Keratinocyte (primary cell): ENCODE results near the gene CTRB2. TPM values are rescaled to one million over a fixed set of nuclear protein-coding genes. Genes with fewer than 3 reads are reported as not detected.

Experiments
- DNase-seq: peaks from one replicate; pipeline ENCODE4 v3.0.0-alpha.2; 2011; ENCODE audit warnings: low read depth, missing footprints, low spot score
- FAIRE-seq: peaks from 2 replicates; lab custom pipeline; 2011; peaks lifted over from hg19 to GRCh38; lab: Jason Lieb, UNC
- H2AFZ ChIP-seq: 2 replicates; pipeline ENCODE4 v1.6.0; 2012; ENCODE audit warnings: low read length, control low read depth, inconsistent platforms; ENCODE audit not compliant: control insufficient read depth
- H3K27ac ChIP-seq: 2 replicates; pipeline ENCODE4 v1.5.1; 2011; ENCODE audit warnings: low read length; ENCODE audit not compliant: control insufficient read depth, insufficient read depth
- H3K27me3 ChIP-seq: 3 replicates; pipeline ENCODE4 v1.6.0; 2011; ENCODE audit warnings: low read length; ENCODE audit not compliant: control insufficient read depth, insufficient read depth; ENCODE audit errors: extremely low read depth
- H3K36me3 ChIP-seq, 2 experiments: 2 replicates in 1 of 2; 3 replicates in 1 of 2; pipeline ENCODE4 v1.5.1; 2011; ENCODE audit warnings: low read length in 2 of 2, mild to moderate bottlenecking in 1 of 2; ENCODE audit not compliant: control insufficient read depth in 2 of 2, insufficient read depth in 2 of 2; ENCODE audit errors: extremely low read depth in 1 of 2
- H3K4me1 ChIP-seq: 3 replicates; pipeline ENCODE4 v1.5.1; 2011; ENCODE audit warnings: low read length; ENCODE audit not compliant: control insufficient read depth, insufficient read depth; ENCODE audit errors: extremely low read depth
- H3K4me2 ChIP-seq: 3 replicates; pipeline ENCODE4 v1.6.0; 2011; ENCODE audit warnings: low read depth, low read length; ENCODE audit not compliant: control insufficient read depth, insufficient read depth; ENCODE audit errors: extremely low read depth
- H3K4me3 ChIP-seq, 3 experiments: fragments of 200-600 bp in 1 of 3; sonication (generic) in 1 of 3; 2 replicates in 2 of 3; 3 replicates in 1 of 3; pipeline ENCODE4 v1.5.1; 2011 to 2016; ENCODE audit warnings: low read length in 3 of 3, mild to moderate bottlenecking in 3 of 3, control low read depth in 2 of 3, inconsistent platforms in 1 of 3, low read depth in 1 of 3, mixed read lengths in 1 of 3, mixed run types in 1 of 3, moderate library complexity in 1 of 3; ENCODE audit not compliant: control insufficient read depth in 2 of 3, insufficient read depth in 2 of 3; ENCODE audit errors: extremely low read depth in 1 of 3
- H3K79me2 ChIP-seq: 2 replicates; pipeline ENCODE4 v1.6.0; 2012; ENCODE audit warnings: low read length; ENCODE audit not compliant: control insufficient read depth, insufficient read depth
- H3K9ac ChIP-seq: 3 replicates; pipeline ENCODE4 v1.6.0; 2011; ENCODE audit warnings: low read length; ENCODE audit not compliant: control insufficient read depth, insufficient read depth; ENCODE audit errors: extremely low read depth
- H3K9me1 ChIP-seq: 3 replicates; pipeline ENCODE4 v1.6.0; 2011; ENCODE audit warnings: low read length; ENCODE audit not compliant: control insufficient read depth, insufficient read depth; ENCODE audit errors: extremely low read depth
- H3K9me3 ChIP-seq: 2 replicates; pipeline ENCODE4 v1.5.1; 2012; ENCODE audit warnings: low read depth, low read length; ENCODE audit not compliant: control insufficient read depth
- H4K20me1 ChIP-seq: 3 replicates; pipeline ENCODE4 v1.6.0; 2011; ENCODE audit warnings: low read length; ENCODE audit not compliant: control insufficient read depth, insufficient read depth; ENCODE audit errors: extremely low read depth
- CTCF ChIP-seq, 3 experiments: IDR thresholded peaks in 1 of 3; conservative IDR thresholded peaks in 1 of 3; optimal IDR thresholded peaks in 1 of 3; 2 replicates in 2 of 3; 3 replicates in 1 of 3; pipeline versions ENCODE3 to v1.5.1; 2011; ENCODE audit warnings: low read length in 3 of 3, mild to moderate bottlenecking in 3 of 3, moderate library complexity in 2 of 3, control low read depth in 1 of 3, inconsistent platforms in 1 of 3; ENCODE audit not compliant: insufficient read depth in 2 of 3; ENCODE audit errors: extremely low read depth in 1 of 3
- EZH2 ChIP-seq: IDR thresholded peaks from one replicate; pipeline ENCODE4 v1.6.1; 2012; ENCODE audit warnings: inconsistent platforms, mild to moderate bottlenecking, low read length, moderate library complexity
- dilution Hi-C: fragments of 300-500 bp; cut with MboI; formaldehyde crosslinking; loops from one replicate; pipeline ENCODE4 v1.7.0; 2020; ENCODE audit warnings: low sequenced_read_pairs; ENCODE audit not compliant: extremely low pct_ligation_motif_present
- polyA plus RNA-seq, 5 experiments: library from polyadenylated mRNA; depleted of rRNA in 3 of 5; stranded (reverse) in 3 of 5; stranded (forward) in 1 of 5; unstranded in 1 of 5; fragments of >200 nt; gene quantifications; 1 replicate in 1 of 5; 2 replicates in 3 of 5; 3 replicates in 1 of 5; pipeline versions ENCODE4 v1.2.1 to v1.2.3, GENCODE V29; 2011 to 2012; ENCODE audit warnings: missing spikeins in 2 of 5, low read depth in 1 of 5, low replicate concordance in 1 of 5

The CTRB2 gene
- polyA plus RNA-seq, 1 donor (not counting 4 experiments of a cell fraction or from before 2014, with no cell fraction given) = not detected

DNA sequence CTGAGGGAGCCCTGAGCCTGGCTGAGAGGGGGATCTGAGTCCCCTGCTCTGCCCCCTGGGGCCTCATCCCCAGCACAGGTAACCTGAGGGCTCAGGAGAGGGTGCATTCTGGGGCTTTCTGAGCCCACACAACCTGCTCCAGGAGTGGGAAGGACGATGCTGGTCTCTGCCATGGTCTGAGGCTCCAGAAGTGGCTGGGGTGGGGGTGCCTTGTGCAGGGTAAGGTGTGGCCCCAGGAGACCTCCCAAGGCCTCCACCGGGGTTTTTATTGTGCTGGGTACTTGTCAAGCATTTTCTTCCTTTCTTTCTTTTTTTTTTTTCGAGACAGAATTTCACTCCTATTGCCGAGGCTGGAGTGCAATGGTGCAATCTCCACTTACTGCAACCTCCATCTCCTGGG, 12.1 kb upstream of the CTRB2 start:
- no peak for DNase-seq
- Histone ChIP-seq H3K36me3 (no peaks in the 10 kb centered on the region), H3K4me1 (no peaks in the 10 kb centered on the region), H3K9me1 (no peaks in the 10 kb centered on the region), H3K27ac (no peak overlapping the region), H3K4me3 (no peak overlapping the region), H3K9ac (no peak overlapping the region), H3K79me2 (no peaks in the 10 kb centered on the region), H3K4me2 (no peak overlapping the region), H2AFZ (no peak overlapping the region), H4K20me1 (no peaks in the 10 kb centered on the region), H3K9me3 (no peaks in the 10 kb centered on the region), H3K27me3 (peaks cover 1% of the 10 kb centered on the region)
- dilution Hi-C loops = no loop called here
- FAIRE-seq = no peak
- TF ChIP-seq EZH2 = no peak
- TF ChIP-seq CTCF (optimal IDR thresholded peaks at IDR 0.05 in 1 of 3, IDR thresholded peaks at IDR 0.05 in 1 of 3, conservative IDR thresholded peaks at IDR 0.05 in 1 of 3; ENCODE audit: extremely low read depth in 1 of 3, insufficient read depth in 2 of 3, low read length in 3 of 3) = no peak

DNA sequence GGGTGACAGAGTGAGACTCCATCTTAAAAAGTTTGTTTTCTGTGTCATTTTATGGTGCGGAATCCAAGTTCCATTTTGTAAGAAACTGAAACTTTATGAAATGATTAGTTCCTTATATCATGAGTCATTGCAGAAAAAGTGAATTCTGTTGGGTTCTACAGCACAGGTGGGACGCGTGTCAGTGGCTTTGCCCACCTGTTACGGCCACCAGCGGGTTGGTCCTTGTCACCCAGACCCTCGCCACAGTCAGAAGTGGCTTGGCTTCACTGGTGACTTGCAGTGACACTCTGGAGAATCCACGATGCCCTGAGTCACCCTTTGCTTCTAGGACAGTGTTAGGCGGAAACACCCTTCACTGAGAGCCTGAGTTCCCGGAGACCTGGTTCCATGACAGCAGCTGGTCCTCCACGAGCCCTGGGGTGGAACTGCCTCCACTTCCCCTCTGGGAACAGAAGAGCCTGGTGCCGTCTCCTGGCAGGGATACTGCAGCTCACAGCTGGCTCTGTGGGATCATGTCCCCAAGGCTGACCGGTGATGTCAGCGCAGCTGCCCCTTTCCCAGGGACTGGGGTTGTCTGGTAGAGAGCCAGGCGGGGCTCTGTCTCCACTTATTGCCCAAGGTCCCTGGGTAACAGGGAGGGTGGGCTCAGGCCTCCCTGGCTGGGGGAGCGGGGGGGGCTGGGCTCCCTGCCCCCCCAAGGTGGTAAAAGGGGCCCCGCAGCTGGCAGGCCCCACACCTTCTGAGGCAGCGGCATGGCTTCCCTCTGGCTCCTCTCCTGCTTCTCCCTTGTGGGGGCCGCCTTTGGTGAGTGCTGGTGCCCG, 11.5 kb upstream of the CTRB2 start, which contains the start of gene CTRB1:
TSS of gene CTRB1 (plus strand) at position 733 of the 821 bp plus-strand sequence. CDS start at position 753, 20 bp downstream.
- no peak for FAIRE-seq

More for the DNA sequence above, 11.5 kb upstream of the CTRB2 start, which contains the start of gene CTRB1:
- TF ChIP-seq EZH2 = no peak
- no peak for TF ChIP-seq CTCF (optimal IDR thresholded peaks at IDR 0.05 in 1 of 3, IDR thresholded peaks at IDR 0.05 in 1 of 3, conservative IDR thresholded peaks at IDR 0.05 in 1 of 3; ENCODE audit: extremely low read depth in 1 of 3, insufficient read depth in 2 of 3, low read length in 3 of 3)
- H3K4me2 ChIP-seq = no peak within 1 kb of the TSS
- H3K27ac ChIP-seq = no peak within 1 kb of the TSS
- H3K9me1 ChIP-seq = no peaks in the 10 kb centered on the region
- H3K4me1 ChIP-seq = no peaks in the 10 kb centered on the region
- no peaks in the 10 kb centered on the region for H4K20me1 ChIP-seq
- H2AFZ ChIP-seq = no peak within 1 kb of the TSS
- no peak within 1 kb of the TSS for H3K4me3 ChIP-seq
- H3K36me3 ChIP-seq = no peaks in the 10 kb centered on the region
- dilution Hi-C loops = no loop called here
- H3K79me2 ChIP-seq = no peaks in the 10 kb centered on the region
- no peaks in the 10 kb centered on the region for H3K9me3 ChIP-seq
- no peak within 1 kb of the TSS for H3K9ac ChIP-seq
- DNase-seq = no peak
- H3K27me3 ChIP-seq = no peaks in the 10 kb centered on the region
